Subcutaneous adipose tissue (tissue), 4 donors: Measurements from ENCODE around the gene EPN1. TPM values are rescaled to one million over a fixed set of nuclear protein-coding genes. Genes with fewer than 3 reads are reported as not detected.

Experiments used
- CTCF ChIP-seq: fragments of 450-650 bp; IDR thresholded peaks from one replicate; pipeline ENCODE4 v1.5.1; 2016; ENCODE audit warnings: low read depth, mild to moderate bottlenecking, control low read depth, antibody characterized with exemption, moderate library complexity
- total RNA-seq, 4 donors: library from RNA; depleted of rRNA; stranded (reverse); fragments of >200 nt; gene quantifications; one replicate each; pipeline ENCODE4 v1.1.0, GENCODE V29; 2016

EPN1 gene
- total RNA-seq, 4 donors from 2014 or later, result 27.6 to 118 (median 59.7) TPM

GRCh38 chr19:55666343-55667005 lies 8.6 kb upstream of the EPN1 start:
- TF ChIP-seq CTCF, result no peak

- TF ChIP-seq CTCF, result no peak
These were observed 8.0 kb upstream of the EPN1 start for GRCh38 chr19:55667006-55667381.

GRCh38 chr19:55667511-55667910 lies 7.5 kb upstream of the EPN1 start:
- no peak for TF ChIP-seq CTCF

- no peak for TF ChIP-seq CTCF
These were observed 7.1 kb upstream of the EPN1 start for GRCh38 chr19:55667958-55668357.

- no peak for TF ChIP-seq CTCF
These were observed 6.2 kb upstream of the EPN1 start for GRCh38 chr19:55668603-55669348.

- no peak for TF ChIP-seq CTCF
These were observed 5.4 kb upstream of the EPN1 start for GRCh38 chr19:55669418-55670279.
